H9 (cell line): ENCODE measurements around the gene EGFL8. TPM values are rescaled to one million over a fixed set of nuclear protein-coding genes. Genes with fewer than 3 reads are reported as not detected.

ENCODE experiments used
- DNase-seq: peaks from one replicate; pipeline ENCODE4 v3.0.0-alpha.2; 2017
- H2AFZ ChIP-seq: one replicate; pipeline ENCODE4 v1.6.1; 2013; ENCODE audit warnings: mild to moderate bottlenecking, low read length, control low read depth, moderate library complexity
- H2AK5ac ChIP-seq: 2 replicates; pipeline ENCODE4 v1.6.1; 2013; ENCODE audit warnings: low read length, control low read depth, mixed read lengths; ENCODE audit not compliant: insufficient read length
- H2BK120ac ChIP-seq: one replicate; pipeline ENCODE4 v1.6.1; 2013; ENCODE audit warnings: low read depth, mild to moderate bottlenecking, low read length, control low read depth, inconsistent platforms; ENCODE audit not compliant: poor library complexity, severe bottlenecking
- H2BK12ac ChIP-seq: 2 replicates; pipeline ENCODE4 v1.6.1; 2013; ENCODE audit warnings: low read length, control low read depth, mixed read lengths, low read depth; ENCODE audit not compliant: insufficient read length
- H2BK15ac ChIP-seq: 2 replicates; pipeline ENCODE4 v1.6.1; 2013; ENCODE audit warnings: low read depth, low read length, control low read depth
- H2BK20ac ChIP-seq: one replicate; pipeline ENCODE4 v1.6.1; 2013; ENCODE audit warnings: low read depth, mild to moderate bottlenecking, low read length, control low read depth, inconsistent platforms; ENCODE audit not compliant: poor library complexity, severe bottlenecking
- H2BK5ac ChIP-seq: 2 replicates; pipeline ENCODE4 v1.6.1; 2013; ENCODE audit warnings: low read length, control low read depth, mixed read lengths; ENCODE audit not compliant: insufficient read length
- H3K14ac ChIP-seq: 2 replicates; pipeline ENCODE4 v1.6.1; 2013; ENCODE audit warnings: low read length, control low read depth; ENCODE audit not compliant: insufficient read depth
- H3K18ac ChIP-seq: 2 replicates; pipeline ENCODE4 v1.6.1; 2013; ENCODE audit warnings: low read depth, mild to moderate bottlenecking, mixed read lengths, low read length, control low read depth; ENCODE audit not compliant: insufficient read length
- H3K23ac ChIP-seq: 2 replicates; pipeline ENCODE4 v1.6.1; 2013; ENCODE audit warnings: low read length, control low read depth, mixed read lengths, low read depth; ENCODE audit not compliant: insufficient read length
- H3K23me2 ChIP-seq: 2 replicates; pipeline ENCODE4 v1.6.1; 2013; ENCODE audit warnings: low read depth, mild to moderate bottlenecking, mixed read lengths, low read length, control low read depth; ENCODE audit not compliant: insufficient read length, poor library complexity, severe bottlenecking
- H3K27ac ChIP-seq: 2 replicates; pipeline ENCODE4 v1.5.1; 2013; ENCODE audit warnings: low read length, control low read depth, mixed read lengths, low read depth; ENCODE audit not compliant: insufficient read length
- H3K27me3 ChIP-seq: 2 replicates; pipeline ENCODE4 v1.6.1; 2013; ENCODE audit warnings: low read length, control low read depth, inconsistent platforms; ENCODE audit not compliant: insufficient read depth
- H3K4ac ChIP-seq: 2 replicates; pipeline ENCODE4 v1.6.1; 2013; ENCODE audit warnings: low read depth, mild to moderate bottlenecking, control low read depth, inconsistent platforms, low read length, moderate library complexity
- H3K4me1 ChIP-seq: 2 replicates; pipeline ENCODE4 v1.6.1; 2013; ENCODE audit warnings: low read length, control low read depth, inconsistent platforms; ENCODE audit not compliant: insufficient read depth
- H3K4me2 ChIP-seq: 2 replicates; pipeline ENCODE4 v1.6.1; 2013; ENCODE audit warnings: low read length, control low read depth, mixed read lengths; ENCODE audit not compliant: insufficient read length, insufficient read depth
- H3K56ac ChIP-seq: 2 replicates; pipeline ENCODE4 v1.6.1; 2013; ENCODE audit warnings: low read depth, mild to moderate bottlenecking, mixed read lengths, low read length, control low read depth; ENCODE audit not compliant: insufficient read length
- H3K79me1 ChIP-seq: 2 replicates; pipeline ENCODE4 v1.6.1; 2013; ENCODE audit warnings: low read depth, mild to moderate bottlenecking, moderate library complexity, low read length, control low read depth, inconsistent platforms; ENCODE audit not compliant: insufficient read depth, poor library complexity, severe bottlenecking
- H3K79me2 ChIP-seq: 2 replicates; pipeline ENCODE4 v1.6.1; 2013; ENCODE audit warnings: low read length, control low read depth, inconsistent platforms; ENCODE audit not compliant: insufficient read depth
- H3K9ac ChIP-seq: 2 replicates; pipeline ENCODE4 v1.6.1; 2013; ENCODE audit warnings: low read length, control low read depth, mixed read lengths; ENCODE audit not compliant: insufficient read length; ENCODE audit errors: extremely low read depth
- H3K9me3 ChIP-seq: one replicate; pipeline ENCODE4 v1.6.1; 2013; ENCODE audit warnings: low read depth, low read length, inconsistent platforms; ENCODE audit not compliant: control insufficient read depth
- H3T11ph ChIP-seq: one replicate; pipeline ENCODE4 v1.6.1; 2013; ENCODE audit warnings: mild to moderate bottlenecking, low read length, control low read depth, inconsistent platforms
- H4K20me1 ChIP-seq: one replicate; pipeline ENCODE4 v1.6.1; 2013; ENCODE audit not compliant: control insufficient read depth, insufficient read length, insufficient read depth
- H4K5ac ChIP-seq: 2 replicates; pipeline ENCODE4 v1.6.1; 2013; ENCODE audit warnings: low read depth, mild to moderate bottlenecking, mixed read lengths, low read length, control low read depth; ENCODE audit not compliant: insufficient read length
- H4K8ac ChIP-seq: replicated peaks from 2 replicates; pipeline ENCODE4 v1.6.1; 2013; ENCODE audit warnings: low read length, control low read depth, mixed read lengths, low read depth; ENCODE audit not compliant: insufficient read length
- H4K91ac ChIP-seq: 2 replicates; pipeline ENCODE4 v1.6.1; 2013; ENCODE audit warnings: low read depth, mild to moderate bottlenecking, moderate library complexity, mixed read lengths, low read length, control low read depth; ENCODE audit not compliant: insufficient read length
- H3K27ac Mint-ChIP-seq, 3 experiments: 2 replicates in 2 of 3; 3 replicates in 1 of 3; pipeline ENCODE4 v1.8.0; 2020 to 2021; ENCODE audit warnings: mixed read lengths in 3 of 3, mild to moderate bottlenecking in 1 of 3, moderate library complexity in 1 of 3
- H3K27me3 Mint-ChIP-seq: 2 replicates; pipeline ENCODE4 v1.8.0; 2021; ENCODE audit warnings: low read depth, mild to moderate bottlenecking, moderate library complexity, mixed read lengths
- H3K36me3 Mint-ChIP-seq, 3 experiments: 2 replicates in 2 of 3; 3 replicates in 1 of 3; pipeline ENCODE4 v1.8.0; 2020 to 2021; ENCODE audit warnings: low read depth in 3 of 3, mixed read lengths in 3 of 3; ENCODE audit not compliant: insufficient read depth in 1 of 3
- H3K4me1 Mint-ChIP-seq, 2 experiments: 2 replicates each; pipeline ENCODE4 v1.8.0; 2020; ENCODE audit warnings: mixed read lengths in 2 of 2
- H3K4me3 Mint-ChIP-seq, 2 experiments: 2 replicates in 1 of 2; 3 replicates in 1 of 2; pipeline ENCODE4 v1.8.0; 2020 to 2021; ENCODE audit warnings: mild to moderate bottlenecking in 2 of 2, mixed read lengths in 2 of 2, moderate library complexity in 1 of 2
- H3K9me3 Mint-ChIP-seq, 2 experiments: 2 replicates in 1 of 2; 3 replicates in 1 of 2; pipeline ENCODE4 v1.8.0; 2020; ENCODE audit warnings: mild to moderate bottlenecking in 2 of 2, mixed read lengths in 2 of 2, moderate library complexity in 1 of 2
- WGBS: extraction: QIAGEN DNeasy Blood & Tissue Kit; methylation state at CpG from one replicate; pipeline ENCODE4 v1.1.7; 2013; ENCODE audit warnings: missing lambda C conversion rate, low lambda C conversion rate, mixed read lengths; ENCODE audit not compliant: insufficient read length; ENCODE audit errors: extremely low coverage; 5-methylcytosine and 5-hydroxymethylcytosine counted together
- total RNA-seq: library from RNA; stranded (reverse); gene quantifications from 2 replicates; pipeline ENCODE4 v1.2.1, GENCODE V29; 2021
- TF ChIP-seq, protein P1 (sequence below): fragments of 200-600 bp; sonication (generic); conservative IDR thresholded peaks from 3 replicates; pipeline ENCODE4 v1.8.0; 2021; ENCODE audit warnings: antibody characterized with exemption, mild to moderate bottlenecking

Gene EGFL8
- total RNA-seq, 1 experiment from 2014 or later: 27.2 TPM

DNA sequence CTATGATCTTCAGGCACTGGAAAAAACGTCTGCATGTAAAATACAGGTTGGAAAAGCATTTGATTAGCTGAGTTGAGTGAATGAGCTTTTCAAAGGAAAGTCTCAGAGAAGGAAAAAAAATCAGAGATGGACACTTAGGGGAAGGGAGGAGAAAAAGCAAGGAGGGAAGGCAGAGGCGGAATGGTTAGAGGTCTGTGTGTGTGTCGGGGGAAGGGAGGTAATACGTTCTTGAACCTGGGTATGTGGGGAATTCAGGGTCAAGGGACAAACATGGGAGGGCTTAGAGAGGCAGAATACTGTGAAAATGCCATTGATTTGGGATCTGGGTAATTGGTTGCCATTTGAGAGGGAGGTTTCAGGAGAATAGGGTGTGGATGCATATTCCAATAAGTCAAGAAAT lies 17.7 kb upstream of the EGFL8 start:
- no CpG with 5 or more reads among the region's 4 CpGs for WGBS
- no peak overlapping the region for H3K9ac ChIP-seq
- no peak overlapping the region for H3K23ac ChIP-seq
- H2BK15ac ChIP-seq: no peak overlapping the region
- no peak overlapping the region for H2BK120ac ChIP-seq
- no peak overlapping the region for H2AFZ ChIP-seq
- no peak overlapping the region for H3K4me2 ChIP-seq
- H3K18ac ChIP-seq: no peak overlapping the region
- H3K4me1 Mint-ChIP-seq: peaks cover 25 to 48% of the 10 kb centered on the region in 2 experiments
- H2BK5ac ChIP-seq: no peak overlapping the region
- peak overlapping the region in 1 of 2 experiments; percentile 7; a peak in 2 of 5 replicates for H3K4me3 Mint-ChIP-seq
- H3K27ac Mint-ChIP-seq: peak overlapping the region in 2 of 3 experiments; percentile 32 to 45; a peak in 4 of 7 replicates
- H4K8ac ChIP-seq: no peak overlapping the region
- H2BK12ac ChIP-seq: no peak overlapping the region
- H3T11ph ChIP-seq: no peak overlapping the region
- TF ChIP-seq, protein P1, sequence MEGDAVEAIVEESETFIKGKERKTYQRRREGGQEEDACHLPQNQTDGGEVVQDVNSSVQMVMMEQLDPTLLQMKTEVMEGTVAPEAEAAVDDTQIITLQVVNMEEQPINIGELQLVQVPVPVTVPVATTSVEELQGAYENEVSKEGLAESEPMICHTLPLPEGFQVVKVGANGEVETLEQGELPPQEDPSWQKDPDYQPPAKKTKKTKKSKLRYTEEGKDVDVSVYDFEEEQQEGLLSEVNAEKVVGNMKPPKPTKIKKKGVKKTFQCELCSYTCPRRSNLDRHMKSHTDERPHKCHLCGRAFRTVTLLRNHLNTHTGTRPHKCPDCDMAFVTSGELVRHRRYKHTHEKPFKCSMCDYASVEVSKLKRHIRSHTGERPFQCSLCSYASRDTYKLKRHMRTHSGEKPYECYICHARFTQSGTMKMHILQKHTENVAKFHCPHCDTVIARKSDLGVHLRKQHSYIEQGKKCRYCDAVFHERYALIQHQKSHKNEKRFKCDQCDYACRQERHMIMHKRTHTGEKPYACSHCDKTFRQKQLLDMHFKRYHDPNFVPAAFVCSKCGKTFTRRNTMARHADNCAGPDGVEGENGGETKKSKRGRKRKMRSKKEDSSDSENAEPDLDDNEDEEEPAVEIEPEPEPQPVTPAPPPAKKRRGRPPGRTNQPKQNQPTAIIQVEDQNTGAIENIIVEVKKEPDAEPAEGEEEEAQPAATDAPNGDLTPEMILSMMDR: no peak
- H4K91ac ChIP-seq: no peak overlapping the region
- no peaks in the 10 kb centered on the region for H3K9me3 ChIP-seq
- no peak overlapping the region for H3K14ac ChIP-seq
- no peak overlapping the region for H3K4ac ChIP-seq
- no peak overlapping the region for H2AK5ac ChIP-seq
- H3K79me1 ChIP-seq: no peaks in the 10 kb centered on the region
- peaks cover 9% of the 10 kb centered on the region for H3K4me1 ChIP-seq
- peaks cover 2% of the 10 kb centered on the region; the same call in 1 of the 2 replicates for H3K27me3 Mint-ChIP-seq
- H3K36me3 Mint-ChIP-seq: peaks cover 0 to 8% (median 3%) of the 10 kb centered on the region in 3 experiments; a peak in 2 of 7 replicates
- H4K5ac ChIP-seq: no peak overlapping the region
- H4K20me1 ChIP-seq: no peaks in the 10 kb centered on the region
- no peak overlapping the region for H3K56ac ChIP-seq
- H3K27me3 ChIP-seq: no peaks in the 10 kb centered on the region; the same call in 1 of the 2 replicates
- DNase-seq: no peak
- no peak overlapping the region for H2BK20ac ChIP-seq
- H3K27ac ChIP-seq: no peak overlapping the region
- peaks cover 17% of the 10 kb centered on the region for H3K23me2 ChIP-seq
- no peaks in the 10 kb centered on the region; a peak in 1 of 5 replicates for H3K9me3 Mint-ChIP-seq
- H3K79me2 ChIP-seq: no peaks in the 10 kb centered on the region
